ENCODE measurements around the gene SLC7A6.
A peak's percentile ranks its signal among the peaks of the same experiment; 100 is the strongest.

SLC7A6 gene

GRCh38 chr16:68257251-68257905 lies 6.9 kb upstream of the SLC7A6 start:
- no peak for DNase-seq (ENCODE audit: low read depth)

DNA sequence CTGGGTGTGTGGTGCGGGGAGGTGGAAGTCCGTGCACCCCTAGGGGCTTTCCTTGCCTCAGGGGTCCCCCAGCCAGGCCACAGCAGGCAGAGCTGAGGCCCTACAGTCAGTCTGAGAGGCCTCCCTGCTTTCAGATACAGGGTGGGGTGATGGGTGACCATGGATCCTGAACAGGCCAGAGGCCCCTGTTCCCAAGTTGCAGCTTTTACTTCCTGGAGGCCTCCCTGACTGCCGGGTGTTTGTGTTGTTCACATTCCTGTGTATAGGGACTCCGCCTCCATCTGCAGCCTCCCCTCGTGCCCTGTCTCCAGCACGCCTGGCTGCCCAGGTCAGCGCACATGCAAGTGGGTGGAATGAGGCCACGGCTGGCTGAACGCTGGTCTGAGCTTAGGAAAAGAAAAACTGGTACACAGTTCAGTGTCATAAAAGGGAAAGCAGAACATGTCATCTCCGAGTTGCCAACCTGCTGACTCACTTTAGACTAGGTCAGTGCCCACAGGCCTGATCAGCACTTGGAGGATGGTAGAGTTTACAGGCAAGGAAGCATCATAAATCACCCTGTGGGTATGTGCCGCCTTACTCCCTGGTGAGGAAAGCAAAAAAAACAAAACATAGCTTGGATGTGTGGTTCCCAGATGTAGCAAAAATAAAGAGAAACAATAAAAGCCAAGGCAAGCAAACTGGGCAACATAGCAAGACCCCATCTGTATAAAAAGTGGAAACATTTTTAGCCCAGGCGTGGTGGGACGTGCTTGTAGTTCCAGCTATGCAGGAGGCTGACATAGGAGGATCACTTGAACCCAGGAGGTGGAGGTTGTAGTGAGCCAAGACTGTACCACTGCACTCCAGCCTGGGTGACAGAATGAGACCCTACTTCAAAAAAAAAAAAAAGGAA lies 6.2 kb upstream of the SLC7A6 start:
- peak; percentile 69 for DNase-seq (ENCODE audit: low read depth)

- DNase-seq (ENCODE audit: low read depth): no peak
Observed at GRCh38 chr16:68259007-68259825, 5.1 kb upstream of the SLC7A6 start.

DNA sequence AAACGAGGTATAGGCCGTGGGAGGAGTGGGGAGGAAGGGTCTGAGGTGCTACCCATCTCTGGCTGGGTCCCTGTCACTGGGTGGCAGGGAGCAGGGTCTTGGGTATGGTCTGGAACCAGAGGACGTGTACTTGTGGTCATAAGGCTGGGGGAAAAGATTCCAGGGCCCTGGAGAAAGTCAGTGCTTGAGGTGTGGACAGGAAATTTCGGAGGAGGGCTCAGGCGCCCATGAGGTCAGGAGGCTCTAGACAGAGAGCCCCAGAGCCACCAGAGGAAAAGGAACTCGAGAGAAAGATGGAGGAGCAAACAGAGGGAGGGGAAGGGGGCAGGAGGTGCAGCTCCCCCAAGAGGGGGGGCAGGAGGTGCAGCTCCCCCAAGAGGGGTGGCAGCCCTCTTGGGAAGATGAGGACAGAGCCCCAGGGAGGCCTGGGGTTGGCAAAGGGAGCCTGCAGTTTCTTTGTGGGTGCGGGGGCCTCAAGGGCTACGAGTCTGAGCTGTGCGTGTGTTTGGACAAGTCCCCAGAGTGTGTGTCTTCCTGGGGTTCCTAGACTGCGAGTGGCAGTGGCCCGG lies 683 bp upstream of the SLC7A6 start:
- DNase-seq (ENCODE audit: low read depth): no peak

GRCh38 chr16:68265078-68265920 lies 973 bp downstream of the SLC7A6 start:
- peak; percentile 80 for DNase-seq (ENCODE audit: low read depth)

GRCh38 chr16:68267612-68268405 lies 3.5 kb downstream of the SLC7A6 start:
- no peak for DNase-seq (ENCODE audit: low read depth)

- no peak for DNase-seq (ENCODE audit: low read depth)
Observed at GRCh38 chr16:68269793-68270192, 5.5 kb downstream of the SLC7A6 start.

GRCh38 chr16:68270353-68270752 lies 6.0 kb downstream of the SLC7A6 start:
- no peak for DNase-seq (ENCODE audit: low read depth)

DNA sequence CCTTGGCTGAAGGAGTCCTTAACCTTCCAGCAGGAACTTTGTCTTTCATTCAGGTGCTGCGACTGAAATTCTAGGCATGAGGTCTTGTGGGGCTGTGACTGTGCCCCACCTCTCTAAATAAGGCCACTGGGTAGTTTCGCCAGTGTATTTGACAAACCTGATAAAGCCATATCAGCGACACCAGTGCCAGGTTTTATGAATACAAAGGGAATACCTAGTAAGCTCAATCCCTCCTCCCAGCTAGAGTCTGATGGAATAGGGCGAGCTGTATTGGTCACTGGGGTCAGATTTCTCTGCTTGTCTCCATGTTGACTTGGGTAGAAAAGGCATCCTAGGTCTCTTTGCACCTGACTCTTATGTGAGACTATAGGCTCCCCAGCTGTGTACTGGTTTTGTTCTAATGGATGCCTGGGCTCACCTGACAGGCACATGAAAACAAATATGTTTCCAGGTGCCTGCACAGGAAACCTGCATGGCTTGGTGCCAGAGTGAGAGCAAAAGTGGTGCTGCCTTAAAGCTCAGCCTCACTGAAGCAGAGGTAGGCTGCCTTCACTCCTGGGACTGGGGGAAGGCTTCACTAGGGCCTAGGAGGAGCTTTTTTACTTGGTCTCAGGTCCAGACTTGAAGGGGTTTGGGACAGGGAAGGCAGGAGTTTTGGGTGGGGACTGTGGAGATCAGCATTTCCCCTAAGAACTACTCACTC lies 8.3 kb downstream of the SLC7A6 start:
- DNase-seq (ENCODE audit: low read depth): no peak

GRCh38 chr16:68273459-68273858 lies 9.1 kb downstream of the SLC7A6 start:
- DNase-seq (ENCODE audit: low read depth): no peak

DNA sequence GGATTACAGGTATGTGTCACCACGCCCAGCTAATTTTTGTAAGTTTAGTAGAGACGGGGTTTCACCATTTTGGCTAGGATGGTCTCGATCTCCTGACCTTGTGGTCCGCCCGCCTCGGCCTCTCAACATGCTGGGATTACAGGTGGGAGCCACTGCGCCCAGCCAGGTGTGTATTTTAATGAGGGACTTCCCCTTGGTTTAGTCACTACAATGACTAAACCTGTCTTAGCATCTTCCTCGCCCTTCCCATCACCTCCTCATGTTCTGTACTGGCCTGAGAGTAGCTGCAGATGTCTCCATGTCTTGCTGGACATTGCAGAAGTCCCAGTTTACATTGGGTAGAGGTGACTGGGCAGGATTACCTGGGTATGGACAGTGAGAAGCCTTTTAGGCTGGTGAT lies 9.6 kb downstream of the SLC7A6 start:
- no peak for DNase-seq (ENCODE audit: low read depth)

GRCh38 chr16:68274441-68274840 lies 10.1 kb downstream of the SLC7A6 start:
- DNase-seq (ENCODE audit: low read depth): no peak

DNA sequence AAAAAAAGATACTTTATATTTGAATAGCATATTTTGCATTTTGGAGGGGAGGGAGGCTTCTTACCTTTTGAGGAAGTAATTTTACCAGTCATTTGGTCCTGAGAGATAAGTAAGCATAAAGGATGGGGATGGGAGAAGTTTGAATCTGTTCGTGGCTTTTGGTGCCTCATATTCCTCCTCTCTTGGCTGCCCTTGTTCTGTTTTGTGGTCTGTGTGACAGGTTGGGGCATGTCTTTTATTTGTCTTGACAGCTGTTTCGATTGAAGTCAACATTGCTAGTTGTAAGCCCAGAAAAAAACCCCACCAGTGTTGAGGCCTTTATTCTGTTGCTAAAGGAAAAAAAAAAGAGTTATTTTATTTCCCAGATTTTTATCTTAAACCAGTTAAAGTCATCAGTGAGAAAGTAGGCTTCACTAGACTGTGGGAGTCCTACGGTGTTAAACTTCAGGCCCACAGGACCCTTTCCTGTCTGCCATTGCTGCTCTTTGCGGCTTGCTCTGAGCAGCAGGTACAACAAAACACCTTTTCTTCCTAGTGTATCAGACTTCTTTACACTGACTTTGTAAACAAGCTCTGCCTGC lies 11.4 kb downstream of the SLC7A6 start:
- DNase-seq (ENCODE audit: low read depth): no peak

- no peak for DNase-seq (ENCODE audit: low read depth)
Observed at GRCh38 chr16:68276223-68276622, 11.9 kb downstream of the SLC7A6 start.

DNA sequence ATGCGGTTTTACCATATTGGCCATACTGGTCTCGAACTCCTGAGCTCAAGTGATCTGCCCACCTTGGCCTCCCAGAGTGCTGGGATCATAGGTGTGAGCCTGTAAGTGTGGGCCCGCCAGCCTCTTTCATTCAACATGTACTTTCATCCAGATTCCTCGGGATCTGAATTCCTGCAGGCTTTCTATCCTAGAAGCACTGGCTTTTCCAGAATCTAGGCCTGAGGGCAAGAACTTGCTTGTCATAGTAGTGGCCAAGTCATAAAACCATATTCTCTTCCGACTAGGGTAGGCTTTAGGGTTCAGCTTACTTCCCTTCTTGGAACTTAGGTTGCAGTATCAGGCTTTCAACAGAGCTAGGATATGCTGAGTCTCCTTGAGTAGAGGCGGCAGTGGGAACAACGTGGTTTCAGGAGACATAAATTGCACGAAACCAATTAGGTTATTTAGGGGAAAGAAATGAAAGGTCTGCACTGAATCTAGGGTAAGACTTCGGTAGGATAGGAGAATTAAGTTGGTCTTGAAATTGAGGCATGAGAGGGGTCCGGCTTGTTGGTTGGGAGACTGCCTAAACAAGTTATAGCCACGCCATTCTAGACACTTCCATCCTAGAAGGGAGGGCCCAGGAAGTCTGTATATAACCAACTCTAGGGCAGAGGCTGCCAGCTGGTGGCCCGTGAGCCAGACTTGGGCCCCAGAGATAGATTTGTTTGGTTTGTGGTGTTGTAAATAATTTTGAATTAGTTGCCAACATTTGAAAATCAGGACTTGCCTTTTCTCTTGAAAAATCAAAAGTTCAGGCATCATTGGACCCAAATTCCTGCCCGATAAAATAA lies 15.6 kb downstream of the SLC7A6 start:
- DNase-seq (ENCODE audit: low read depth): no peak

- DNase-seq (ENCODE audit: low read depth): no peak
Observed at GRCh38 chr16:68281368-68282063, 17.2 kb downstream of the SLC7A6 start.

GRCh38 chr16:68282064-68282452 lies 17.7 kb downstream of the SLC7A6 start:
- no peak for DNase-seq (ENCODE audit: low read depth)

- DNase-seq (ENCODE audit: low read depth): no peak
Observed at GRCh38 chr16:68283346-68283745, 19.0 kb downstream of the SLC7A6 start.

All from GM04503 (cell line).